ENCODE data around the gene PAX9. TPM values are rescaled to one million over a fixed set of nuclear protein-coding genes. Genes with fewer than 3 reads are reported as not detected.

PAX9 gene
- total RNA-seq, 1 experiment from 2014 or later, result 5.5 TPM

DNA sequence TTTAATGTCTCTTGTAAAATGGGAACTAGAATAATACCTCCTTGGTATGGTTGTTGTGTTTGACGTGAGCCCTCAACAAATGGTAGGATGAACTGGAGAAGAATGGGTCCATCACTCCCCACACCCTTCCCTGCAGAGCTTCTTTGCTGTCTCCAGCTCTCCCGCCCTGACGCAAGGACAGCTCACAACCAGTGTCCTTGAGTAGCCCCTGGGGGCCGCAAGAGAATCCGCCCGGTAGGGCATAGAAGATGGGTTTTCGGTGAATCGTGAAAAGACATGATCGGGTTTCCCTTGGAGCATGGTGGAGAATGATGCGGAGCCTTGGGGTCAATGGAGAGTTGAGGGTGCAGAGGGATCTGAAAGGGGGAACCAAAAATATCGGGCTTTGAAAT is 6.1 kb upstream of the PAX9 start:
- Mint-ChIP-seq H3K4me3 (ENCODE audit: unreplicated experiment) (no peak overlapping the region), H3K36me3 (ENCODE audit: insufficient read depth, unreplicated experiment) (no peaks in the 10 kb centered on the region), H3K9me3 (ENCODE audit: unreplicated experiment) (no peaks in the 10 kb centered on the region), H3K27me3 (ENCODE audit: insufficient read depth, unreplicated experiment) (no peaks in the 10 kb centered on the region), H3K27ac (ENCODE audit: low read depth, unreplicated experiment) (no peak overlapping the region), H3K4me1 (ENCODE audit: insufficient read depth, unreplicated experiment) (no peaks in the 10 kb centered on the region)
- no peak for DNase-seq (ENCODE audit: unreplicated experiment)
- intact Hi-C loops (cut with micrococcal nuclease), result no loop called here
- no TSS peak for BruUV-seq (replicated peaks)
- TF ChIP-seq, protein P1, sequence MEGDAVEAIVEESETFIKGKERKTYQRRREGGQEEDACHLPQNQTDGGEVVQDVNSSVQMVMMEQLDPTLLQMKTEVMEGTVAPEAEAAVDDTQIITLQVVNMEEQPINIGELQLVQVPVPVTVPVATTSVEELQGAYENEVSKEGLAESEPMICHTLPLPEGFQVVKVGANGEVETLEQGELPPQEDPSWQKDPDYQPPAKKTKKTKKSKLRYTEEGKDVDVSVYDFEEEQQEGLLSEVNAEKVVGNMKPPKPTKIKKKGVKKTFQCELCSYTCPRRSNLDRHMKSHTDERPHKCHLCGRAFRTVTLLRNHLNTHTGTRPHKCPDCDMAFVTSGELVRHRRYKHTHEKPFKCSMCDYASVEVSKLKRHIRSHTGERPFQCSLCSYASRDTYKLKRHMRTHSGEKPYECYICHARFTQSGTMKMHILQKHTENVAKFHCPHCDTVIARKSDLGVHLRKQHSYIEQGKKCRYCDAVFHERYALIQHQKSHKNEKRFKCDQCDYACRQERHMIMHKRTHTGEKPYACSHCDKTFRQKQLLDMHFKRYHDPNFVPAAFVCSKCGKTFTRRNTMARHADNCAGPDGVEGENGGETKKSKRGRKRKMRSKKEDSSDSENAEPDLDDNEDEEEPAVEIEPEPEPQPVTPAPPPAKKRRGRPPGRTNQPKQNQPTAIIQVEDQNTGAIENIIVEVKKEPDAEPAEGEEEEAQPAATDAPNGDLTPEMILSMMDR (IDR thresholded peaks at IDR 0.05; ENCODE audit: unreplicated experiment), result no peak
- ChIA-PET POLR2A (no interaction called here), CTCF (interaction anchor here (0.6 to 7.5 kb wide), 5 partner anchors 7 to 1762 kb away, joined by 3 to 41 read pairs (median 5); no protein-coding TSS in a partner anchor)

DNA sequence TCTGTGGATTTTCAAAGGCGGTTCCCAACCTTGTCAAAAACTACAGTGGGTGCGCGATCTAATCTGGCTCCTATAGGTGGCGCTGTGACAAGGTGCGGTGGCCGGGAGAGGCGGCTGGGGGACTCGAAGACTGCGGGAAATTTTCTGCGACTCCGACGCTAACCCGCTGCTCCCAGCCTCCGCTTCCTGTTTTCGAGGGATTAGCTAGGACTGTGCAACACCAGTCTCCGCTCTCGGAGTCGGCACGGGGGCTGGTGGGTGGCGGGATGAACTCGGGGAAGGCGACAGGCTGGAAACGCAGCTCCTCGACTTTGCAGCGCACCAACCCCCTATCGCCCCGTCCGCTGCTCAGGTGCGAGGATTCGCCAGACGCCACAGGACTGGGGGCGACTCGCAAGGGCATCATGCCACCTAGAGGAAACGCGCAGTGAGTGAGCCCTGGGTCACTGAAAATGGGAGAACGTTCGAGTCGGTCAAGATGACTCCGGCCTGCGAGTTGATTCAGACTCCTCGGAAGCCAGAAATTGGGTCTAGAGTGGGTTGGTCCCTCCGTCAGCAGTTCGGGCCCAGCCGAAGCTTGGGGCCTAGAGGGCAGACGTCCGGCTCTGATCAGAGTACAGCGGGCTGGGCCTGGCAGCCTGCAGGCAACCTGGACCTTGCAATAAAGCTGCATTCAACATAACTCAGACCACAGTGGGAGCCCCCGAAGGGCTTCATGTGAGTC is 5.5 kb upstream of the PAX9 start:
- Mint-ChIP-seq H3K27ac (ENCODE audit: low read depth, unreplicated experiment) (no peak overlapping the region), H3K4me3 (ENCODE audit: unreplicated experiment) (no peak overlapping the region), H3K27me3 (ENCODE audit: insufficient read depth, unreplicated experiment) (no peaks in the 10 kb centered on the region), H3K4me1 (ENCODE audit: insufficient read depth, unreplicated experiment) (no peaks in the 10 kb centered on the region), H3K36me3 (ENCODE audit: insufficient read depth, unreplicated experiment) (no peaks in the 10 kb centered on the region), H3K9me3 (ENCODE audit: unreplicated experiment) (no peaks in the 10 kb centered on the region)
- ChIA-PET POLR2A (no interaction called here), CTCF (interaction anchor here (0.7 to 7.5 kb wide), 6 partner anchors 7 to 1762 kb away, joined by 3 to 41 read pairs (median 6); no protein-coding TSS in a partner anchor)
- TF ChIP-seq, protein P1 (IDR thresholded peaks at IDR 0.05; ENCODE audit: unreplicated experiment), result peak; percentile 21
- no TSS peak for BruUV-seq (replicated peaks)
- no peak for DNase-seq (ENCODE audit: unreplicated experiment)
- intact Hi-C loops (cut with micrococcal nuclease), result no loop called here

DNA sequence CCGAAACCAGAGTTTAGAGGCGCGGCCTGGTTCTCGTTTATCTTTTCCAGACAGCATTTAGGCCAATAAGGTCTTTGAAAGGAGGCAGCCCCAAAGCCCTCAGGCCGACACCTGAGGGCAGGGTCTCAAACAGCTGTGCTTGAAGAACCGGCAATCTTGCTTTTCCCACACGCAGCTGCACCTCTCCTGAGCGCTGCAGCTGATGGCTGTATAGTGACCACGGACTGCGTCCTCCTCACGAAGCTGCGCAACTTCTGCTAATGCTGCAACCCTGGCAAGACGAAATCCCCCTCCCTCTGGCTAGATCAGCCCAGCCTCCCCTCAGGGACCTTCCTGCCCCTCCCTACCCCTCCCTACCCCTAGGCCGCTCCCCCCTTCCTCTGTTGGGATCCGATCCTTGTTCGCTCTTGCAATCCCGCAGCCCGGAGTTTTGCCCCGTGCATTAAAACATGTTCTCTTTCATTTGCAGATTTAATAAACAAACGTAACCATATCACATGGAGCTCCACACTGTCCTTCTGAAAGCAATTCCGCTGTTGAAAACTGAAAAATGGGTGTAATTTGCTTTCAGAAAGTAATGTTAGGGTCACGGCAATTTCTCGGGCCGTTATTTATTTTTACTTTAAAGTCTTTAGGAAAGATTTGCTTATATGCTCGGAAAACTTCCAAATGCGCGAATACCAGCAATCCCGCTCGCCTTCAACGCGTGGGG is 4.8 kb upstream of the PAX9 start:
- no peak overlapping the region for H3K27ac Mint-ChIP-seq (ENCODE audit: low read depth, unreplicated experiment)
- intact Hi-C loops (cut with micrococcal nuclease), result no loop called here
- ChIA-PET POLR2A (interaction anchor here (0.6 to 0.7 kb wide), 2 partner anchors 9 to 453 kb away, joined by 4 to 5 read pairs; no protein-coding TSS in a partner anchor), CTCF (interaction anchor here (0.5 to 7.5 kb wide), 5 partner anchors 8 to 775 kb away, joined by 3 to 41 read pairs (median 3); no protein-coding TSS in a partner anchor)
- H3K36me3 Mint-ChIP-seq (ENCODE audit: insufficient read depth, unreplicated experiment), result no peaks in the 10 kb centered on the region
- no TSS peak for BruUV-seq (replicated peaks)
- peaks cover 5% of the 10 kb centered on the region for H3K4me1 Mint-ChIP-seq (ENCODE audit: insufficient read depth, unreplicated experiment)
- TF ChIP-seq, protein P1 (IDR thresholded peaks at IDR 0.05; ENCODE audit: unreplicated experiment), result no peak
- no peaks in the 10 kb centered on the region for H3K9me3 Mint-ChIP-seq (ENCODE audit: unreplicated experiment)
- H3K27me3 Mint-ChIP-seq (ENCODE audit: insufficient read depth, unreplicated experiment), result no peaks in the 10 kb centered on the region
- no peak for DNase-seq (ENCODE audit: unreplicated experiment)
- no peak overlapping the region for H3K4me3 Mint-ChIP-seq (ENCODE audit: unreplicated experiment)

DNA sequence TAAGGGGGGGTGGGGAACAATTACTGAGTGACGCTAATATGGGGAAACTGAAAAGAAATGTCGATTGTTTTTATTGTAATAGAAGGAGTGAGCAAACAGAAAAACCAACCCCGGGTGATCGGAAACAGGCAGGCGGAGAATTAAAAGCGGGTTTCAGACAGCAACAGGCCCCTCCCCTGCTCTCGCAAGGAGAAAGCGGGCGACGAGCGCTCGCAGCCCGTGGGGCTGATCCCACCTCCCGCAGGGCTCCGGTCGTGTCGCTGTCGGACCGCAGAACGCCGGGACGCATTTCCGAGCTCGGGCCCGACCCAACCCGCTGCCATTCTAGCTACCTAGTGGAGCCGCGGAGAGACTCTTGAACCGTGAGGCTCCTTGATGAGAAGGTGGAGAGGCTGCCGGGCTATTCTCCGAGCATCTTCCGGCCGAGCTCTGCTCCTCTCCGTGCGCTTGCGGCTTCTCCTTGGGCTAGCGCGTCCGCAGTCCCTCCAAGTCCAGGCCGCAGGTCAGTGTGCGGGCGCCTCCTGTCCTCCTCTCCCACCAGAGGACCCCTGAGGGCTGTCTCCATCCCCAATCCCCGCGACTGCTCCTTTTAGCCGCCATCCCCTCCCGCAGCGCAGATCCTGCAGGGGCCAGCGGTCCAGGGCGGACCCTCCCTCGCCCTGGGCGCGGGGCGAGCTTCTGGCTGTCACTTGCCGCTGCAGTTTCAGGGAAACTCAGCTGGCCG is 4.1 kb upstream of the PAX9 start:
- Mint-ChIP-seq H3K4me1 (ENCODE audit: insufficient read depth, unreplicated experiment) (peaks cover 5% of the 10 kb centered on the region), H3K36me3 (ENCODE audit: insufficient read depth, unreplicated experiment) (no peaks in the 10 kb centered on the region), H3K27me3 (ENCODE audit: insufficient read depth, unreplicated experiment) (no peaks in the 10 kb centered on the region), H3K27ac (ENCODE audit: low read depth, unreplicated experiment) (no peak overlapping the region), H3K9me3 (ENCODE audit: unreplicated experiment) (no peaks in the 10 kb centered on the region), H3K4me3 (ENCODE audit: unreplicated experiment) (no peak overlapping the region)
- intact Hi-C loops (cut with micrococcal nuclease), result no loop called here
- ChIA-PET CTCF (interaction anchor here (0.5 to 7.5 kb wide), 6 partner anchors 9 to 586 kb away, joined by 3 to 41 read pairs (median 3); no protein-coding TSS in a partner anchor), POLR2A (interaction anchor here (0.7 kb wide), 1 partner anchor 452 kb away, joined by 4 read pairs; no protein-coding TSS in a partner anchor)
- no TSS peak for BruUV-seq (replicated peaks)
- TF ChIP-seq, protein P1 (IDR thresholded peaks at IDR 0.05; ENCODE audit: unreplicated experiment), result no peak
- no peak for DNase-seq (ENCODE audit: unreplicated experiment)
